Subcutaneous adipose tissue (tissue), 4 donors: ENCODE results near the gene RHOH. TPM values are rescaled to one million over a fixed set of nuclear protein-coding genes. Genes with fewer than 3 reads are reported as not detected.

Experiments
- total RNA-seq, 4 donors: library from RNA; depleted of rRNA; stranded (reverse); fragments of >200 nt; gene quantifications; one replicate each; pipeline ENCODE4 v1.1.0, GENCODE V29; 2016
- TF ChIP-seq, protein P1 (sequence below): fragments of 450-650 bp; IDR thresholded peaks from one replicate; pipeline ENCODE4 v1.5.1; 2016; ENCODE audit warnings: low read depth, mild to moderate bottlenecking, control low read depth, antibody characterized with exemption, moderate library complexity

The RHOH gene
- total RNA-seq, 4 donors from 2014 or later = 2.1 to 7.0 (median 3.7) TPM

DNA sequence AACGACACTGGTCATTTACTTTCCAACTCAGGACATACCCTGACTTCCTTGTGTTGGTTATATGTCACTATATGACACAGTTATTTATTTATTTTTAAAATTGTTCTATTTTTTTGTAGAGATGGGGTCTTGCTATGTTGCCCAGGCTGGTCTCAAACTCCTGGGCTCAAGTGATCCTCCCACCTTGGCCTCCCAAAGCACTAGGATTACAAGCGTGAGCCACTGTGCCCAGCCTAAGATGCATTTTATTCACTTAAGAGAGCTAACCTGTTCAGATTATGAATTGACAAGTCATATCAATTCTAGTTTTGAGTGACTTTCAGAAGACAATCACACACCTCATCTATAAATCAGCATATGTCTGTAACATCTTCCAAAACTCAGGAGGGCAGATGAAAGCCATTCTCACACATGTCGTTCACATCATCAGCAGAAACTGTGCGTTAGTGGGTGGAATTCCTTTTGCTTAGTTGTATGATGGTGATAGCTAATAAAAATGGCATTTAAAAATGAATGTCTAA is 9.4 kb upstream of the RHOH start:
- TF ChIP-seq, protein P1, sequence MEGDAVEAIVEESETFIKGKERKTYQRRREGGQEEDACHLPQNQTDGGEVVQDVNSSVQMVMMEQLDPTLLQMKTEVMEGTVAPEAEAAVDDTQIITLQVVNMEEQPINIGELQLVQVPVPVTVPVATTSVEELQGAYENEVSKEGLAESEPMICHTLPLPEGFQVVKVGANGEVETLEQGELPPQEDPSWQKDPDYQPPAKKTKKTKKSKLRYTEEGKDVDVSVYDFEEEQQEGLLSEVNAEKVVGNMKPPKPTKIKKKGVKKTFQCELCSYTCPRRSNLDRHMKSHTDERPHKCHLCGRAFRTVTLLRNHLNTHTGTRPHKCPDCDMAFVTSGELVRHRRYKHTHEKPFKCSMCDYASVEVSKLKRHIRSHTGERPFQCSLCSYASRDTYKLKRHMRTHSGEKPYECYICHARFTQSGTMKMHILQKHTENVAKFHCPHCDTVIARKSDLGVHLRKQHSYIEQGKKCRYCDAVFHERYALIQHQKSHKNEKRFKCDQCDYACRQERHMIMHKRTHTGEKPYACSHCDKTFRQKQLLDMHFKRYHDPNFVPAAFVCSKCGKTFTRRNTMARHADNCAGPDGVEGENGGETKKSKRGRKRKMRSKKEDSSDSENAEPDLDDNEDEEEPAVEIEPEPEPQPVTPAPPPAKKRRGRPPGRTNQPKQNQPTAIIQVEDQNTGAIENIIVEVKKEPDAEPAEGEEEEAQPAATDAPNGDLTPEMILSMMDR = no peak

GRCh38 chr4:40190019-40190418 is 6.8 kb upstream of the RHOH start:
- TF ChIP-seq, protein P1 = no peak

DNA sequence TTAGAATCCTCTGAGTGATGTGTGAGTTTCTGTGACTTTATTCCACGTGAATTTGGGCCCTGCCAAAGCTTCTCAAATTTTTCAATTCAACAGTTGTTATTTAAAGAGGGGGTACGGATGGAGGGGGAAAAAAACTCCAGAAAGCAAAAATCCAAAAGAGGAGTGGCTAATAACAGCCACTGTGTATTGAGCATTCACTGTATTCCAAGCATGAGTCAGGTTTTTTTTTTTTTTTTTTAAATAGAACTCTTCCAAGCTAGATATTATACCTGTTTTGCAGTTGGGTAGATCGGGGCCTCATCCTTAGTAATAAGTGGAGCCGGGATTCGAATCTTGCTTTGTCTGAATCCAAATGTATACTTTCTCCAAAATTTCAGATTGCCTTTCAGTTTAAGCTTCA is 6.4 kb upstream of the RHOH start:
- TF ChIP-seq, protein P1 = no peak

DNA sequence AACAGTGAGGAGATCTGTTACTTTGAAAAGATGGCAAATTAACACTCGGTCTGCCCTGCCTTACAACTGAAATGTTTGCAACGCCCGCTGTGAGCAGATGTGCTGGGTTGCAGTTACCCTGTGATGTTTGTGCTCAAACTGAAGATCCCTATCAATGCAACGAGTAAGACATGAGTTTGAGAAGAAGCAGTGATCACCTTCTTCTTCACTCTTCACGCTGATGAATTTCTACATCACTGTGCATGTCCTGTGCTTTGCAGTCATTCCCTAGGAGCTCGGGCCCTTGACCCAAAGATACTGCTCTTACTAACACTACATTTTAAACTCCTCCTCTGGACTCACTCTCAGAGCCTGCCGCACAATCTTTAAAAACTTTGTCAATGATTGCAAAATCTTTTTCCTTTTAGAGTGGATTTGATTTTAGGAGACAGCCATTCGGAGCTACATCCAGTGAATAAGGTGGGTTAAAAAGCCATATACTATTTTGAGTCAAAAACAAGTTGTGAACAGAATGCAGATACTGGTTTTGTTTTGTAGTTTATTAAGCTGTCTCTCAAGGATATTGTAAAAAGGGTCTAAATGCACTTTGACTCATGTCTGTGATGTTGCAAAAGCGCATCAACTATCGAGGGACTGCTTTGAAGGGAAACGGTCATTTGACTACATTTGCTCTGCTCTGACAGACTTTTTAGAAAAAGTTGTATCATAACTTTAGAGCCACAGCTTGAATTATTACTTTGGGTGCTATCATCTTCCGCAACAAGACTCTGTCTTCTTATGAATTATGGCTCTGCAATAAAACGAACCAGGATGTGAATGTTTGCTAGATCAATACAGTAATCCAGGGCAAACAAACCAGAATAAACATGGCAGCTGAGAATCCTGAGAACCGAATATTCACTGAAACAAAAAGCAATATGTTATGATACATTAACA is 5.7 kb upstream of the RHOH start:
- TF ChIP-seq, protein P1 = no peak

DNA sequence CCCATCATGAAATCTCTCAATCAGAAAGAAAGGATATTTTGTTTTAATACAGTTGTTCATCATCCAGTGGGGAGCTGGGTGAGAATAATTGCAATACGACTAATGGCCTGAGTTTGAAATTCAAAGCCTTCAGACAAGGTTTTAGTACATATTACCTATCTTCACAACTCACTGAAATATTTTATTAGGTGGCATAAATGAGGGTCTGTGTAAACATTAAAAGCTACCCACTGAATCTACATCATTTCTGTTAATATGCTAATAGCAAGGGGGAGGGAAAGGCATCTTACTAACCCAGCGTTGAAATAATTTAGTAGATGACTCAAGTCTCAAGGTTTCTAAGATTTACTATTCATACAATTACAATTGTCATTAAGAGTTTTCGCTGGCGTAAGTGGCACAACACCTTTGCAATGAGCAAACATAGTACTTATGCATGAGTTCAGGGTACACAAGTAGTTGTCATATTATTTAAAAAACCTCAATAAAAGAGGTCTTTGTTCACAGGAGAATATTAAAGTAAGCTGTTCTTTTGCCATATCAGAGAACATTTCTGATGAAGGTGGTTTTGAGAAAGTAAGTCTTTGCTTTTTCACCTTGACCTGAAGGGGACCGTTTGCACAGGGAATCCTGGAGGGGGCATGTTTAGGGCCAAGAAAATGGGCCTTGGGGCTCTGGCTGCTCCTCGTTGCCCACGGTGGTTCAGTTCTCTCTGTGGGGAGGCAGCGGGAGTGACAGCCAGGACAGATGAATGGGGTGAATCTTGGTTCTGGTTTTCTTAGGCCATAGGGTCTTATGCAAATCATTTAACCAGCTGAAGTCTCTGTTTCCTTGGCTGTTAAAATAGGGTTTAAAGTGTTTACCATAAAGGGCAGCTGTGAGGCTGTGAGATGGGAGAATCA is 4.5 kb upstream of the RHOH start:
- TF ChIP-seq, protein P1 = no peak

DNA sequence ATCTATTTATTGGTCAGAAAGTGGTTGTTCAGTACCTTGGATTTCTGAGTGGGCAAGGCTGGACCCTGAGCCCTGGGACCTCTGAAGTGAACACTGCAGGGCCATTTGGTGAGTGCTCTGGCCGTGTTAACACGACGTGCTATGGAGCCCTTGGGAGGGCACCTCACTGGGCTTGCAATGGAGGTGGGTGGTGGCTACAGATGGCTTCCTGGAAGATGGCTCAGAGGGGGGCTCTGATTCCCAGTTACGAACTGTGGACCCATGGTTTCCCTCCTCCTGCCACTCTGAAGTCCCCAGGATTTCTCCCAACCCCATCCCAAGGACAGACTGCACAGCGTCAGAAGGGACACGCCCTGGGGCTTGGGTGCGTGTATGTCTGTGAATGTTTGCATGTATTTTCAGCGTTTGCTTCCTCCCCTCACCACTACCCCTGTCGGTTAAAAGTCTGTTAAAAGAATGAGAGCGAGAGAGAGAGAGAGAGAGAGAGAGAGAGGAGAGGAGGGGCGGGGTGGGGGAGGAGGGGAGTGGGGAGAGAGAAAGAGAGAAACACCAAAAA is 3.7 kb upstream of the RHOH start:
- TF ChIP-seq, protein P1 = no peak
